C4-2B (cell line): ENCODE results near the gene HDAC4.

ENCODE experiments used
- ZFX ChIP-seq: fragments of 450-650 bp; IDR thresholded peaks from 2 replicates; pipeline ENCODE4 v1.6.1; 2017
- TF ChIP-seq, protein P1 (sequence below): fragments of 450-650 bp; conservative IDR thresholded peaks from 2 replicates; pipeline ENCODE4 v1.5.1; 2017; ENCODE audit warnings: mild to moderate bottlenecking

DNA sequence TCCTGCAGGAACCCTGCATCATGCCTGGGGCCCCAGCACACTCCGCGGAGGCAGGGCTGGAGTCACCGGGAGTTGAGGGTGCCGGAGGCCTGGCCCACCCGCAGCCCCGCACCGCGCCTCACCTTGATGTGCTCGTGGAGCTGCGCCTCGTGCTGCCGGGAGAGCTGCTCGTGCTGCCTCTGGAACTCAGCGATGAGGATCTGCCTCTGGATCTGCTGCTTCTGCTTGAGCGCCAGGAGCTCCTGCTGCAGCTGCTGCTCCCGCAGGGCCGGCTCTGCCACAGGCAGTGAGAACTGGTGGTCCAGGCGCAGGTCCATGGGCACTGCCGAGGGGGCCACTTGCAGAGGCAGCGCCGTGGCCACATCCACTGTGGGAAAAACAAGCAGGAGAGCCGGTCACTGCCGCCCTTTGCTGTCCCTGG is 211.1 kb downstream of the HDAC4 start:
- TF ChIP-seq, protein P1, sequence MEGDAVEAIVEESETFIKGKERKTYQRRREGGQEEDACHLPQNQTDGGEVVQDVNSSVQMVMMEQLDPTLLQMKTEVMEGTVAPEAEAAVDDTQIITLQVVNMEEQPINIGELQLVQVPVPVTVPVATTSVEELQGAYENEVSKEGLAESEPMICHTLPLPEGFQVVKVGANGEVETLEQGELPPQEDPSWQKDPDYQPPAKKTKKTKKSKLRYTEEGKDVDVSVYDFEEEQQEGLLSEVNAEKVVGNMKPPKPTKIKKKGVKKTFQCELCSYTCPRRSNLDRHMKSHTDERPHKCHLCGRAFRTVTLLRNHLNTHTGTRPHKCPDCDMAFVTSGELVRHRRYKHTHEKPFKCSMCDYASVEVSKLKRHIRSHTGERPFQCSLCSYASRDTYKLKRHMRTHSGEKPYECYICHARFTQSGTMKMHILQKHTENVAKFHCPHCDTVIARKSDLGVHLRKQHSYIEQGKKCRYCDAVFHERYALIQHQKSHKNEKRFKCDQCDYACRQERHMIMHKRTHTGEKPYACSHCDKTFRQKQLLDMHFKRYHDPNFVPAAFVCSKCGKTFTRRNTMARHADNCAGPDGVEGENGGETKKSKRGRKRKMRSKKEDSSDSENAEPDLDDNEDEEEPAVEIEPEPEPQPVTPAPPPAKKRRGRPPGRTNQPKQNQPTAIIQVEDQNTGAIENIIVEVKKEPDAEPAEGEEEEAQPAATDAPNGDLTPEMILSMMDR, result no peak
- no peak for TF ChIP-seq ZFX
